ENCODE measurements around the gene CPT2. TPM values are rescaled to one million over a fixed set of nuclear protein-coding genes. Genes with fewer than 3 reads are reported as not detected.
"Not testable (repeated sequence)": the region's sequence is repeated elsewhere in the genome, so short reads cannot be mapped to it uniquely, and the experiment has no call there.

CPT2 gene
- total RNA-seq, 2 donors from 2014 or later, result 12.3 to 14.7 TPM

DNA sequence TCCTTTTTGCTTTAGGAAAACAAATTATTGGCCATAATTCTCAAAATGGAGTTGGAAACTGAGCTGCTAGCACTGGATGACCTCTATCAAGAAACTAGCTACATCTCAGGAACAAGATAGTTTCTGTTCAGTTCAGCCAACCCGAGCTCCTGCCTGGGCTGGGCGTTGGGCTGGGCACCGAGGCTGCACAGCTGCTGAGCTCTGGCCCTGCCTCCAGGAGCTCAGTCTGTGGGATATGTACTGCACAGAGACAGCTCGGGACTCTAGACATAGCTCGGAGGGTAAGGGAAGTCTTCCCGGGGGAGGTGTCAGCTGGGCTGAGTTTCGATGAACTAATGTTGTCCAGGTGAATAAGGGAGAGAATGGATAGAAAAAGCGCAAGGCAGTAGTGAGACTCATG is 29.7 kb upstream of the CPT2 start:
- H3K27me3 Mint-ChIP-seq, result no peaks in the 10 kb centered on the region
- no peaks in the 10 kb centered on the region for H3K9me3 Mint-ChIP-seq
- H3K36me3 Mint-ChIP-seq, result no peaks in the 10 kb centered on the region
- H3K4me1 Mint-ChIP-seq (ENCODE audit: low read depth in 2 of 2), result no peaks in the 10 kb centered on the region
- H3K4me3 Mint-ChIP-seq, result no peak overlapping the region
- no peak for ATAC-seq
- H3K27ac Mint-ChIP-seq, result no peak overlapping the region
- no peak for DNase-seq (ENCODE audit: low spot score)

DNA sequence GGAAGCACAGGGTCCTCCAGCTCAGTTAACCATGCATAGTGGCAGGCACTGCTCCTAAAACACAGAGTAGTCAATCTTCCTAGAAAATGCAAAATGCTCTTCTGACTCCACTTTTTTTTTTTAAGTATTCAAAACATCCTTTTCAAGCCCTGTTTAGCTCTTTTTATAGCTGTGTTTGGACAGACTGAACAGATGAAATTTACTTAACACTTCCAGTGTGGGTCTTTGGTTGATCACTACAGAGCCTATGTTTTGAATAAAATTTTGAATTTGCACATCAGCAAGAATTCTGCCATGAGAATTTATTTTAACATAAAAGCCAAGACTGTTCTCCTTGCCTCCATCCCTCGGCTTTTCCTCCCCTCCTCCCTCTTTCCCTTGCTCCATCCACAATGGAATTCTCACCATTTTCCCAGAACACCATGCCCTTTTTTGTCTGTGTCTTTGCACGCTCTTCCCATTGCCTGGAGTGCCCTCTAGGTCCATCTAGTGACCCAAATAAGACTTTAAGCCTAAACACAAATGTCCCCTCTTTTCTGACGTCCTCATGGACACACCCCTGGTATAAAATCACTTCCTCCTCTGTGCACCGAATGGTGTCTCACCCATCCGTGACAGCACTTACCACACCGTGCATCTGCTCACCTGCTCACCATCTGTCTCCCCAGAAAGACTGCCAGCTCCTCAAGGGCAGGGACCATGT is 24.0 kb upstream of the CPT2 start:
- Mint-ChIP-seq H3K36me3 (no peaks in the 10 kb centered on the region), H3K27me3 (peaks cover 7 to 18% of the 10 kb centered on the region in 2 donors), H3K4me3 (peak overlapping the region; percentile 25), H3K9me3 (no peaks in the 10 kb centered on the region), H3K27ac (peak overlapping the region; percentile 3 to 8), H3K4me1 (ENCODE audit: low read depth in 2 of 2) (peaks cover 7 to 13% of the 10 kb centered on the region in 2 donors)
- ATAC-seq, result no peak
- no peak for DNase-seq (ENCODE audit: low spot score)

DNA sequence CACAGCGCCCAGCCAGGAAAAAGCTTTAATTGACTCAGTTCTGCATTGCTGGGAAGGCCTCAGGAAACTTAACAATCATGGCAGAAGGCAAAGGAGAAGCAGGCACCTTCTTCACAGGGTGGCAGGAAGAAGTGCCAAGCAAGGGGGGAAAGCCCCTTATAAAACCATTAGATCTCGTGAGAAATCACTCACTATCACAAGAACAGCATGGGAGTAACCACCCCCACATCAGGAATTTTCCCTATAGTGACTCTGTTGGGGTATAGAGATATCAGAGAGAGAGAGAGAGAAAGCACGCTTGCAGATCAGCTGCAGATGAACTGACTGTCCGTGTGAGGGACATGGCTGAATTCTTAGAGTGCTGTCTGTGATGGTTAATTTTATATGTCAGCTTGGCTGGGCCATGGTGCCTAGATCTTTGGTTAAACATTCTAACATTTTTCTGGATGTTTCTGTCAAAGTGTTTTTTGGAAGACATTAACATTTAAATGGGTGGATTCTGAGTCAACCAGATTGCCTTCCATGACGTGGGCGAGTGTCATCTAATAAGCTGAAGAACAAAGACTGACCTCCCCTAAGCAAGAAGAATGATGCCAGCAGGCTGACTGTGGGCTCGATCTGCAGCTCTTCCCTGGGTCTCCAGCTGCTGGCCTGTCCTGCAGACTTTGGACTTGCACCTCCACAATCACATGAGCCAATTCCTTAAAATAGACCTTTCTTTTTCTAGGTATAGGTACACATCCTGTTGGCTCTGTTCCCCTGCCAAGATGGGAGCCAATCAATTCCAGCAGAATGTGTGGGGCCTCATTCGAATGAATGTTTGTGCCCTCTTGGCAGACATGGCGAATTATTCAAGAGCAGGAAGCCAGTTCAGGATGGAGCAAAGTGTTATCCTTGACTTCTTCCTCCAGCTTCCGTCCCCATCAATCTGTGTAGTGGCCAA is 21.4 kb upstream of the CPT2 start:
- no peak overlapping the region for H3K4me3 Mint-ChIP-seq
- H3K27ac Mint-ChIP-seq, result no peak overlapping the region
- H3K9me3 Mint-ChIP-seq, result no peaks in the 10 kb centered on the region
- peaks cover 7 to 13% of the 10 kb centered on the region in 2 donors for H3K4me1 Mint-ChIP-seq (ENCODE audit: low read depth in 2 of 2)
- H3K27me3 Mint-ChIP-seq, result peaks cover 7 to 18% of the 10 kb centered on the region in 2 donors
- H3K36me3 Mint-ChIP-seq, result no peaks in the 10 kb centered on the region
- DNase-seq (ENCODE audit: low spot score), result no peak
- no peak for ATAC-seq

DNA sequence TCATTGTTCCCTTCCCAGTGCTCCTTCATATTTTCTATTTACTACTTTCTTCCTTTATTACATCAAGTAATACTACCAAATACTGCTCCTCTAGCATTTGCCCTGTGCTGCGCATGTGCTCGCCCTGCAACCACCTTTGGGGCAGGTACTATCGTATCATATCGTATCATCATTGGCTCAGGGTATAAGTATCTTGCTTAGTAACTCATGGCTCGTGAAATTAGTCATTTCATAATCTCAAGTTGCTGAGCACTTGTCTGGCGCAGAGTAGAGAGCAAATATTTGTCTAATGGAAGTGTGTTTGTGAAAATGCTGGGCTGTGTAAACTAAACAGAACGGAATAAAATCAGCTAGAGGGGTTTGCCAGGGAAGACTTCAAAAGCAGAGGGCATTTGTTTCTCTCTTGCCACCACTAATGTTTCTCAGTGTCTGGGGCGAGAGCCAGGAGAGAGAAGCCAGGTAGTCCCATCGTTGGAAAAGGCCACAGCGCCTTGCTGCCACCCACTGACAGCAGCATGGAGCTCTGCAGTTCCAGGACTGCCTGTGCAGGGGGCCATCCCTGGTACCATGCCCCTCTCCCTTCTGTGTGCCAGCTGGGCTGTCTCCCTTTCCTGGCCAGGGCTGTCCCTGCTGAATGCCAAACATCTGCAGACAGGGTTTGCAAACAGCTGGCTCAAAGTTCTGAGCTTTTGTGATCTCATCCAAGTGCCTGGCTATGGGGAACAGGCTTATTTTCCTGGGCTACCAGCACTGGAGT is 20.0 kb upstream of the CPT2 start:
- H3K27me3 Mint-ChIP-seq, result peaks cover 7 to 18% of the 10 kb centered on the region in 2 donors
- DNase-seq (ENCODE audit: low spot score) (no peak), ATAC-seq (no peak)
- no peak overlapping the region for H3K4me3 Mint-ChIP-seq
- no peaks in the 10 kb centered on the region for H3K9me3 Mint-ChIP-seq
- no peaks in the 10 kb centered on the region for H3K36me3 Mint-ChIP-seq
- no peak overlapping the region for H3K27ac Mint-ChIP-seq
- peaks cover 7 to 13% of the 10 kb centered on the region in 2 donors for H3K4me1 Mint-ChIP-seq (ENCODE audit: low read depth in 2 of 2)

DNA sequence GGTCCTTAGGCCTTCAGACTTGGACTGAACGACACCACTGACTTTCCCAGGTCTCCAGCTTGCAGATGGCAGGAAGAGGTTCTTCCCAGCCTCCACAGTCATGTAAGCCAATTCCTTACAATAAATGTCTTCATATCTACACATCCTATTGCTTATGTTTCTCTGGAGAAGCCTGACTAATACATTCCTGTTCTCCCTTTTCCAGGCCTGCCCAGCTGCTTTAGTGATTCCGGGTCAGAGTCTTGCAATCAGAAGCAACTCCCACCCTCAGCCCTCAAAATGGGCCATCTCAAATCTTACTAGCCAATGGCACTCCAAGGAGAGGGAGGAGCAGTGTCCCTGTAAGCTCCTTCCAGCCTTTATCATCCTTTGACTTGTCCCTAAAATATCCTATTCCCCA is 16.4 kb upstream of the CPT2 start:
- Mint-ChIP-seq H3K4me1 (ENCODE audit: low read depth in 2 of 2) (no peaks in the 10 kb centered on the region), H3K27me3 (peaks cover 0 to 12% of the 10 kb centered on the region in 2 donors), H3K9me3 (no peaks in the 10 kb centered on the region), H3K36me3 (no peaks in the 10 kb centered on the region), H3K27ac (no peak overlapping the region), H3K4me3 (no peak overlapping the region)
- DNase-seq (ENCODE audit: low spot score), result no peak
- ATAC-seq, result no peak

DNA sequence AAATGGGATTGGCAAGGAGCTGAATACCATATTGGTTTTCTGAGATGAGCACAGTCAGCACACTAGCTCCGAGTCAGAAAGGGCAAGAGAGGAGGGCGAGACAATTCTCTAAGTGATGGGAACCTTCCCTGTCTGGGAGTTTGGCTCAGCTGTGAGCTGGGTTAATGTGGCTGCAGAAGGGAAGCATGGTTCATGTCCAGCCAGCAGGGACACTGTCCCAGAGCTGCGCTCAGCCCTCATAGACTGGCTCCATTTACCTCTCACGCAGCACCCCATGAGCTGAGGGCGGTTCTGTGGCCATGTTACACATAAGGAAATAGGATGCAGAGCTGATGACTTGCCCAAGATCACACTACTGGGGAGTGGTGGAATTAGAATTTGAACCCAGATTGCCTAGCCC is 15.7 kb upstream of the CPT2 start:
- Mint-ChIP-seq H3K9me3 (no peaks in the 10 kb centered on the region), H3K4me1 (ENCODE audit: low read depth in 2 of 2) (no peaks in the 10 kb centered on the region), H3K36me3 (no peaks in the 10 kb centered on the region), H3K27me3 (peaks cover 0 to 7% of the 10 kb centered on the region in 2 donors), H3K4me3 (no peak overlapping the region), H3K27ac (no peak overlapping the region)
- ATAC-seq (no peak), DNase-seq (ENCODE audit: low spot score) (no peak)

DNA sequence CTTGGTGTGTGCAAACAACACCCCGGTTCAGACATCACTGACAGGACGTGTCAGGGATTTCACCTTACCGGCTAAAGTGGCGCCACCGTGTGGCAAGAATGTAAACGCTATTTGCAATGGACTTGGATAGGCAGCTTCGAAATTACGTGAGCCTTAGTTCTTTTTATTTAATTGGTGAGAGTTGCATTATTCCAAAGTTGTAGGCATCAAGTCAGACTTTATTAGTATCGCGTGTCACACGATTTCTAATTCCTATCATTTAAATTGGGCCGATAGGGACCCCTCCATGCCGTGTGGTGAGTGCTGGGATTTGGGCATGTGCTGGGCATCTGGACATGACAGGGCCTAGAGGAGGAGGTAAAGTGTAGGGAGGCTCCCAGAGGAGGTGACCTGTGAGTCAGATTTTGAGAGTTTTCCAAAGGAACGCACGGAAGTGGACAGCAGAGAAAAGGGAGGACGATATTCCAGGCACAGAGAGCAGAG is 14.5 kb upstream of the CPT2 start:
- DNase-seq (ENCODE audit: low spot score), result peak; percentile 83
- Mint-ChIP-seq H3K27me3 (peaks cover 0 to 5% of the 10 kb centered on the region in 2 donors), H3K9me3 (no peaks in the 10 kb centered on the region), H3K4me1 (ENCODE audit: low read depth in 2 of 2) (no peaks in the 10 kb centered on the region), H3K4me3 (no peak overlapping the region), H3K36me3 (no peaks in the 10 kb centered on the region), H3K27ac (no peak overlapping the region)
- ATAC-seq, result peak; percentile 75

DNA sequence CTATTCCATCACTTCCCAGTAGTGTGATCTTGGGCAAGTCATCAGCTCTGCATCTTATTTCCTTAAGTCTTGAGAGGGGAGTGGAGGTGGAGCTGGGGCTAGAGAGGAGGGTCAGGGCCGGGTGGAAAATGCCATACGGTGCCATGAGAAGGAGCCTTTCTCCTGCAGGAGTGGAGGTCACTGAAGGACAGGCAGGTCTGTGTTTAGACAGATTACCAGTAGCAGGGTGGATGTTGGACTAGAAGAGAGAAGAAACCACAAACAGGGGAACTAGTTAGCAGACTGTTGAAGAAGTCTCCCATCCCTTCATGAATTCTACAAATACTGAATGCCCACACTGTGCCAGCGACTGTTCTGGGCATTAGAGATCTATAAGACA is 13.9 kb upstream of the CPT2 start:
- no peak overlapping the region for H3K27ac Mint-ChIP-seq
- no peaks in the 10 kb centered on the region for H3K9me3 Mint-ChIP-seq
- no peaks in the 10 kb centered on the region for H3K4me1 Mint-ChIP-seq (ENCODE audit: low read depth in 2 of 2)
- H3K27me3 Mint-ChIP-seq, result peaks cover 0 to 4% of the 10 kb centered on the region in 2 donors
- H3K36me3 Mint-ChIP-seq, result no peaks in the 10 kb centered on the region
- no peak for ATAC-seq
- H3K4me3 Mint-ChIP-seq, result no peak overlapping the region
- no peak for DNase-seq (ENCODE audit: low spot score)

DNA sequence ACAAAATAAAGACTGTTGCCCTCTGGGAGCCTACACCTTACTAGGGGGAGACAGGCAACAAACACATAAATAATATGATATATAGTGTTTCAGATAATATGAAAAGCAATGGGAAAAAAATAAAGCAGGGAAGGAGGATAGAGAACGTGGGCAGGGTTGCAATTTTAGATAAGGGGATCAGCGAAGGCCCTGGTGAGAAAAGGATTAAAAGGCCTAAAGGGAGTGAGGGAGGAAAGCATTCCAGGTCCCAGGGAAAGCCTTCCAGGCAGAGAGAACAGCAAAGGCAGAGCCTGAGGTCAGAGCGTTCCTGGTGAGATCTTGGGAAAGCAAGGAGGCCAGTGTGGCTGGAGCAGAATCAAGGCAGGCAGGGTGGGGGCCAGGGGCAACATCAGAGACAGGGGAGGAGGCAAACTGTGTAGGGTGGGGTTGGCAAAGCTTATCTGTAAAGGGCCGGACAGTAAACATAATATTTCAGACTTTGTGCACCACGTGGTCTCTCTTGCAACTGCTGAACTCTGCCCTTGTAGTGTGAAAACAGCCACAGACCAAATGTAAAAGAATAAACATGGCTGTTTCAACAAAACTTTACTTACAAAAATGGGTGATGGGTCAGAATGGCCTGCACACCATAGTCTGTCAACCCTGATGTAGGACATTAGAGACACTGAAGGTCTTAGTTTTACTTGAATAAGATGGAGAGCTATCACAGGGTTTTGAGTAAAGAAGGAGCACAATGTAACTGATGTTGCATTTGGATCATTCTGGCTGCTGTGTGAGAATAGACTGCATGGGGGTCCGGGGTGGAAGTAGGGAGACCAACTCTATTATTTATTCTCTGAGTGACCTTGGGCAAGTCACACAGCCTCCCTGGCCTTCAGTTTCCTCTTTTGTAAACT is 13.3 kb upstream of the CPT2 start:
- DNase-seq (ENCODE audit: low spot score) (no peak), ATAC-seq (no peak)
- Mint-ChIP-seq H3K4me1 (ENCODE audit: low read depth in 2 of 2) (no peaks in the 10 kb centered on the region), H3K4me3 (no peak overlapping the region), H3K27me3 (peaks cover 0 to 4% of the 10 kb centered on the region in 2 donors), H3K9me3 (no peaks in the 10 kb centered on the region), H3K36me3 (no peaks in the 10 kb centered on the region), H3K27ac (no peak overlapping the region)

DNA sequence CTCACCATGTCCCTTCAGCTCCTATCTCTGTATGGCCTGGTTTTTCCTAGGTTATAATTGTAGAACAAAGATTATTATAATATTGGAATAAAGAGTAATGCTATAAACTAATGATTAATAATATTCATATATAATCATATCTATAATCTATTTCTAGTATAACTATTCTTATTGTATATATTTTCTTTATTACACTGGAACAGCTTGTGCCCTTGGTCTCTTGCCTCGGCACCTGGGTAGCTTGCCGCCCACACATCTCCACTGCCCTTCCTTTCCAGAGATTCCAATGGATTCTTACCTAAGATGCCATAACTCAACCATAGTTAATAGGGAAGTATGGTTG is 10.7 kb upstream of the CPT2 start:
- not testable (repeated sequence) for H3K9me3 Mint-ChIP-seq; DNase-seq (ENCODE audit: low spot score); H3K4me3 Mint-ChIP-seq; H3K27ac Mint-ChIP-seq; H3K36me3 Mint-ChIP-seq; H3K27me3 Mint-ChIP-seq; H3K4me1 Mint-ChIP-seq (ENCODE audit: low read depth in 2 of 2); ATAC-seq

DNA sequence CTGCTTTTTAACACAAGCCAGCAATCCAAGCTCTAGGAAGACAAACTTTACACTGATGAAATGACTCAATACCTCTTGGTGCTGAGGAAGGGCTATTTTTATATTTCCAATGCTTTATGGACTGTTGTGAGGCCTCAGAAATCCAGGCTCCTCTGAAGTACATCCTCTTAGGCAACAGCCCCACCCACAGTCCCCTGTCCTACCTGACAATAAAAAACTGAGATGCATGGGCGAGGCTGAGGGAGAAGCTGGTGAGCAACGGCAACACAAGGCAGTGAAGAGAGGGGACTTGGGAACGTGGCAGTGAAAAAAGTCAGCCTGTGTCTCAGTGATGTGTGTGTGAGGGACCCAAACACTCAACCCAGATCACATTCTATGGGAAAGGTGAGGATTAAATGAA is 10.1 kb upstream of the CPT2 start:
- Mint-ChIP-seq H3K4me1 (ENCODE audit: low read depth in 2 of 2) (peaks cover 0 to 4% of the 10 kb centered on the region in 2 donors), H3K9me3 (no peaks in the 10 kb centered on the region), H3K36me3 (no peaks in the 10 kb centered on the region), H3K27ac (no peak overlapping the region), H3K4me3 (no peak overlapping the region), H3K27me3 (peaks cover 0 to 6% of the 10 kb centered on the region in 2 donors)
- DNase-seq (ENCODE audit: low spot score), result no peak
- no peak for ATAC-seq

DNA sequence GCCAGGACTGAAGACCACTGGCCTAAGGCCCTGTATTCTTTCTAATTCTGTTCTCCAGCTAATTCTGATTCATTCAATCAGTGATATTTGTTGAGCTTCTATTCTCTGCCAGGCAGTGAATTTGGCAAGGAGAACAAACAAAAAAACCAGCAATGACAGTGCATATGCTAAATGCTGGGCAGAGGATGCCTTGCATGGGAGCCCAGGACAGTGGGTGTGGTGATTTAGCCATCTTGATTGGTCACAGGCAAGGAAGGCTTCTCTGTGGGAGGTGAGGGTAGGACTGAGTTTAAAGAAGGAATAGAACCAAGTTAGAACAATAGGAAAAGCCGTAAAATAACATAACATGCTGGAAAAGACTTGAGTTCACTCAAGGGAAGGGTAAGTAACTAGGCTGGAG is 9.2 kb upstream of the CPT2 start:
- Mint-ChIP-seq H3K4me1 (ENCODE audit: low read depth in 2 of 2) (peaks cover 0 to 4% of the 10 kb centered on the region in 2 donors), H3K27me3 (peaks cover 0 to 6% of the 10 kb centered on the region in 2 donors), H3K27ac (no peak overlapping the region), H3K9me3 (no peaks in the 10 kb centered on the region), H3K36me3 (no peaks in the 10 kb centered on the region), H3K4me3 (no peak overlapping the region)
- DNase-seq (ENCODE audit: low spot score) (no peak), ATAC-seq (no peak)

DNA sequence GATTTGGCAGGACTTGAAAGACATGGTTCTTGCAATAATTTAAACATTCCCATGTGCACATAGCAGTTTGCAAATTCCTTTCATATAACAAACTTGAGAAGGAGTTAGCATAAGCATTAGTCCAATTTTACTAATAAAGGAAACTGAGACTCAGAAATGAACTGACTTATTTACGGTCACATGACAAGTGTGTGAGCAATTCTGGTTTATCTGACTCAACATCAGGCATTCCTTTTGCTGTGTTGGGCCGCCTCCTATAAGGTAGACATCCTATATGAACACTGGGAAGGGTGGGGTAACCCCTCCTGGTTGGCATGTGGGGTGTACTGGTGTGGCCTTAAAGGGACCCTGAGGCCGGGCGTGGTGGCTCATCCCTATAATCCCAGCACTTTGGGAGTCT is 8.5 kb upstream of the CPT2 start:
- H3K9me3 Mint-ChIP-seq, result no peaks in the 10 kb centered on the region
- peaks cover 0 to 6% of the 10 kb centered on the region in 2 donors for H3K27me3 Mint-ChIP-seq
- H3K27ac Mint-ChIP-seq, result no peak overlapping the region
- DNase-seq (ENCODE audit: low spot score) (no peak), ATAC-seq (no peak)
- H3K36me3 Mint-ChIP-seq, result no peaks in the 10 kb centered on the region
- H3K4me1 Mint-ChIP-seq (ENCODE audit: low read depth in 2 of 2), result peaks cover 0 to 4% of the 10 kb centered on the region in 2 donors
- H3K4me3 Mint-ChIP-seq, result no peak overlapping the region

Data from natural killer cell treated with Interleukin-12 subunit alpha and Interleukin-12 subunit beta and Interleukin-15 and Interleukin-18, amount 100 ng/mL, for 72 hours (primary cell).